Activated effector memory CD4-positive, alpha-beta T cell treated with Interleukin-2 at 50 U/mL for 16 hours (primary cell): ENCODE measurements around the gene RBM34.
A peak's percentile ranks its signal among the peaks of the same experiment; 100 is the strongest.
"Not testable (repeated sequence)": the region's sequence is repeated elsewhere in the genome, so short reads cannot be mapped to it uniquely, and the experiment has no call there.

Experiments used
- DNase-seq: peaks from one replicate; pipeline ENCODE4 v3.0.0-alpha.2; 2020

Gene RBM34

DNA sequence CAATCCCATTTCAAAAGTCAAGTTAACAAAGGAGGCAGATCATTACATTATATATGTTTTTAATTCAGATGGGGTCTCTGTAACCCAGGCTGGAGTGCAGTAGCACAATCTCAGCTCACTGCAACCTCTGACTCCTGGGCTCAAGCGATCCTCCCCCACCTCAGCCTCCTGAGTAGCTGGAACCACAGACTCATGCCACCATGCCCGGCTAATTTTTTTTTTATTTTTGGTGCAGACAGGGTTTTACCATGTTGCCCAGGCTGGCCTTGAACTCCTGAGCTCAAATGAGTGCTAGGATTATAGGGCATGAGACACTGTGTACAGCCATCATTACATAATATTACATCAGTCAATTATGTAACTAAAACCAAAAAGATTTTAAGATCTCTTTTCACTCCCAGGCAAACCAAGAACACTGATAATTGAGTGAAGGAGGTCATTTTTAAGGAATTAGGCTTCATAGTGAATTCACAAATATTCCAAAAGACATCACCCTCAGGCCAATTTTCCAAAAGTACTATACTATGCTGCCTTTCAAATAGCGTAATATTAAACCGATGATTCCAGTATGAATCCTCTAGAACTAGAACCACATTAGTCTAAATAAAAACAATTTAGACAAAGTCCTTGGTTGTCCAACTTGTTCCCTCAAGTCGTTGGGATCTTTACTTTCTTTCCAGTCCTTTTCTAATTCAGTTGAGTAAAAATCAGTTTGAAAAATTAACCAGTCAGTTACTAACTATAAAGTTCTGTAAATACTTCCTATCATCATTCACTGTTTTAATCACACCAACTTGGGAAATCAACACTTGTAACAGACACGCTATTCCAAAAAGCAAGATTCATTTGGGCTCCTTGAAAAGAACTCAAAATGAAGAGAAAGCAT lies 48.5 kb downstream of the RBM34 start:
- DNase-seq: no peak

DNA sequence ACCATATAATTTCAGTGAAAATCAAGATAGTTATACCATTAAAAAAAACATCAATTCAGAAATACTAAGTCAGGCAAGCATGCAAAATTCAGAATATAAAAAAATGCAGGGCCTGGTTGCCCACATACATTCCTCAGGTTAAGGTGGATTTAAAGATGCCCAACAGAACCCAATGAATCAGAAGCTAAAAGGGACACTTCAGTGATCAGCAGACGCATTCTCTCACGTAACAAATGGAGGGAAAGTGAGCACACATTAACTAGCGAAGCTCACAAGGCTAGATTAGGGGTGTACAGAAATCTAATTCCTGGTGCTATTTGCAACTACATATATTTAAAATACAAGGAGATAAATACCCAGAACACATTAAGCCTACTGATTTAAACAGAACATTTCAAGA lies 49.9 kb downstream of the RBM34 start:
- no peak for DNase-seq

DNA sequence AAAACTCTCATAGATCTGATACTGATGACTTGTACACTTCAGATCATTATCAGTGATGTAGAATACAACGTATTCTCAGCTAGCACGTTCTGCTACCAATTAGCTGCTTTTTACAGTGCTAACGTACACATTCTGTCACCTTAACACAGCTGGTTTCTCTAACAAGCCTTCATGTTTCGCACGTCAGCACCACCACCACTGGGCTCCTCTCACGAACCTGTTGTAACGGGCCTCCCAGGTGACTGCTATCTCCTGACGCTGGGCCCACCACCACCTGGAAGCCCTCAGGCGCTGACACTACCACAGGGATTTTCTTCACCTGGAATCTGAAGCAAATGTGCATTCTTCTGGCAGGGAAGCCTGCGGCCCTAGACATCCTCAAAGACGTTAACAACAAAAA lies 52.2 kb downstream of the RBM34 start:
- no peak for DNase-seq

DNA sequence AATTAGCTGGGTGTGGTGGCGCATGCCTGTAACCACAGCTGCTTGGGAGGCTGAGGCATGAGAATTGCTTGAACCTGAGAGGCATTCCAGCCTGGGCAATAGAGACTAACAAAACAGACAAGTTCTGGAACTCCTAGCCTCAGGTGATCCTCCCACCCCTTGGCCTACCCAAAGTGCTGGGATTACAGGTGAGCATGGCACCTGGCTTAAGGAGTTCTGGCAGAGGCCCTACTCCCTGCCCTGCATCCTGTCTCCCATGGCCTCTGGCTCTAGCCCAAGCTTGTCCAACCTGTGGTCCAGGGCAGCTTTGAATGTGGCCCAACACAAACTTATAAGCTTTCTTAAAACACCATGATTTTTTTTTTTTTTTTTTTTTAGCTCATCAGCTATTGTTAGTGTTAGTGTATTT lies 52.9 kb downstream of the RBM34 start:
- no peak for DNase-seq

DNA sequence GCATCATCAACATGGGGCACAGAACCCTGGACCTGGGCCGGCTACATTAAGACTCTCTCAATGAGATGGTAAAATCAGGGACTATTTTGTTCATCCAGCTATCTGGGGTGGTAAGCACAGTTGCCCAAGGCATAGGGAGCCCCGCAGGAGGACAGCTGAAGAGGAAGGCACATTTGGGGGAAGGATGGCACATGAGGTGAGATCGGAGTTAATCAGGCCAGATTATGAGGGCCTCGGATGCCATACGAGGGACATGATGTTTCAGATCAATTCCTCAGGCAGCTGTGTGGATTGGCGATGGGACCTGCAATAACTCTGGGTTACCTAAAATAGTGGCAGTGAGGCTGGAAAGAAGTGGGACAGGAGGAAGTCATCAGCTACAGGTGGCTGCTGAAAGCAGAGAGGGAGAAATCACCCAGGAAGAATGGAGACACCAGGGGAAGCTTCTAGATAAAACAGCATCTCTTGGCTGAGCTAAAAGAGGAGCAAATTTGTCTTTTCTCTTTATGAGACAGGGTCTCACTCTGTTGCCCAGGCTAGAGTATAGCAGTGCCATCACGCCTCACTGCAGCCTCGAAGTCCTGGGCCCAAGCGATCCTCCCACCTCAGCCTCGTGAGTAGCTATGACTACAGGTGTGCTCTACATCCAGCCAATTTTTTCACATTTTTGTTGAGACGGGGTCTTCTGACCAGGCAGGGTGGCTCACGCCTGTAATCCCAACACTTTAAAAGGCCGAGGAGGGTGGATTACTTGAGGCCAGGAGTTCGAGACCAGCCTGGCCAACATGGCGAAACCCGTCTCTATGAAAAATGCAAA lies 53.5 kb downstream of the RBM34 start:
- no peak for DNase-seq

DNA sequence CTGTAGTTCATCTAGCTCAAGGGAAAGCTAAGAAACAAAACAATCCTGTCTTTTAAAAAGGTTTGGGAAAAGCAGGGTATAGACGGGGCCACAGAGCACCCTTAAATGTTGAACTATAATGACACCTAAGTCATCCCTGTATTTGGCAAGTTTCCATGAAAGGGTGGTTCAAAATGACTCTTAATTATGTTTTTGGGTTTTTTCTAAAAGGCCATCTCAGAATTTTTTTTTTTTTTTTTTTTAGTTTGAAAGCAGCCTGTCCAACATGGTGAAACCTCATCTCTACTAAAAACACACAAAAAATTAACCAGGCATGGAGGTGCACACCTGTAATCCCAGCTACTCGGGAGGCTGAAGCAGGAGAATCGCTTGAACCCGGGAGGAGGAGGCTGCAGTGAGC lies 54.6 kb downstream of the RBM34 start:
- no peak for DNase-seq

DNA sequence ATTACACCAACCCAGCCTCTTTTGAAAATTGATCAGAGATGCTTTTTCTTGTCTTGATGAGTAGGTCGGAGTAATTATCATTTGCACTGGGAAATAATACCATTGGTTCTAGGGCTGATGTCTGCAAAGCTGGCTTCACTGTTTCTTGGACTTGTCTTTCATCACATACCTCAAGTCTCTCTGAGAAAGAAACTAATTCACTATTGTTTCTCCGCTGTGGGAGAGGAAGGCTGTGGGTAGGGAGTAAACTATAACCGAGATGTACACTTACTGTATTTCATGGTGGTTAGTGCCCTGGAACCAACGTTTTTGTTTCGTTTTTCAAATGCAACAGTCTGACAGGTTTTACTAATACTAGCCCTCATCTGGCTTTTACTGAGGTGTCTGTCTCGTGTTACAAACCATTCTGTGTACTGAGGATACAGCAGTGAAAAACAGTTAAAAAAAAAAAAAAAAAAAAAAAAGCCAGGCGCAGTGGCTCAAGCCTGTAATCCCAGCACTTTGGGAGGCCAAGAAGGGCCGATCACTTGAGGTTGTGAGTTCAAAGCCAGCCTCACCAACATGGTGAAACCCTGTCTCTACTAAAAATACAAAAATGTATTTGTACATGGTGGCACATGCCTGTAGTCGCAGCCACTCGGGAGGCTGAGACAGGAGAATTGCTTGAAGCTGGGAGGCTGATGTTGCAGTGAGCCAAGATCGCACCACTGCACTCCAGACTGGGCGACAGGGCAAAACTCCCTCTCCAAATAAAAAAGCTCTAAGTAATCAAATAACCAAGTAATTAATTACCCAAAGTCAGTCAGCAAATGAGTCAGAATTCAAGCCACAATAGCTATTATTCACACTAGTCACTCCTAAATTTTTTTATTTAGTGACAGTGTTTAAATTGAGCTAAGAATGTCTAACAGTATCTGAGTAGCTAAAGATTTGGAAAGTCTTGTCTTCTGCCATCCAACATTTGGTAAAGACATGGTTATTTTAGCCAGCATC lies 55.7 kb downstream of the RBM34 start:
- no peak for DNase-seq

DNA sequence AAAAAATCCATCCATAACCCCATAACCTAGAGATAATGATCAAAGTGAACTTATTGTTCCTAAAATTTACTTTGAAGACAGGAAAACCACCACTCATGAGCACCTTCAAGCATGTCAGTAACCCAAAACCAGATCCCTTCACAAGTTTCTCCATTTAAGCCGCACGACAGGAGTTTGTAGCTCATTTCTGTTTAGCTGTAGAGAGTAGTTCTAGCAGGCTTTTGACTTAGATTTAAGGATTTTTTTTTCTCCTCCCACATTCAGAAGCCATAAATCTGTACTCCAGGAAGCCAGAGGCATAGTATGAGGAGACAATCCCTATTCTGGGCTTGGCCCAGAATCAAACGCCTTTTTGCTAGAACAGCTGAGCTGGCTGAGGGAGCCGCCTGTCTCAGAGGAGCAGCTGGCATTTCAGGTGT lies 58.0 kb downstream of the RBM34 start:
- DNase-seq: no peak

DNA sequence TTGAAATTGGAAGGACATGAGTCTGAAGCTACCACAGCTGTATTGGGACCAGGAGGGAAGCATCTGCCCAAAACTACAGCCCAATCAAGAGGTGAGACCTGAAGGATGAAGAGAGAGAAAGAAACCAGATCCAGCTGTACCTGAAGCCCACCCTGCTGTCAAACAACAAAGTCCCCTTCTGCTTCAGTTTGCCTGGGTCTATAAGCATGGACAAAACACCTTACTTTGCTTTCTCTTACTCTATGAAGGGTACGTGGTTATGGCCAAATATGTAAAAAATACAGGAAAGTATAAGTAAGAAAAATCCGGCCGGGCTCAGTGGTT lies 58.8 kb downstream of the RBM34 start:
- no peak for DNase-seq

DNA sequence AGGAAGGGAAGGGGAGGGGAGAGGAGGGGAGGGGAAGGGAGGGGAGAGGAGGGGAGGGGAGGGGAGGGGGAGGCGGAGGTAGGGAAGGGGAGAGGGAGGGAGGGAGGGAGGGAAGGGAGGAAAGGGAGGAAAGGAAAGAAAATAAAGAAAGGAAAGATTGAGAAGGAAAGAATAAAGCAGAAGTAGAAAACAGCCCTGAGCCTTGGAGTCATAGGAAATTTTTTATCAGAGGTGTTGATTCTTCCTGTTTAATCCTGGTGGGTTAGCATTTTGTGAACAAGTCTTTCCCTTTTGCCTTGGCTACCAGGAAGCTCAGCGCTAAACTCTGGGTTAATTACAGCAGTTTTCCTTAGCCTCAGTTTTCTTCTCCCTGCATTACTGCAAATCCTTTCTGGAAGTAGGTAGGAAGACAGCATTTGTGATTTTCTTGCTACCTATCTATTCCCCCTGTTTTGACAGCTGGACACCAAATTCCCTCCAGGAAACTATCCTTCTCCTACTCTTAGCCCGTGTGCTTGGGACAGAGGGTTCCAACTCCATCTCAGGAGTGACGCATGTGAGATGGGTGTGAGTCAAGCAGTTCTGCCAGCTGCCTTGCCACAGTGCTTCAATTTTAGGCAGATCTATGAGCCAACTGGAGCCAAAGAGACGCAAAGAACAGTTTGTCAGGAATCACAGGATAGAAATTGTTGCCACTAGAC lies 59.3 kb downstream of the RBM34 start:
- DNase-seq: no peak

DNA sequence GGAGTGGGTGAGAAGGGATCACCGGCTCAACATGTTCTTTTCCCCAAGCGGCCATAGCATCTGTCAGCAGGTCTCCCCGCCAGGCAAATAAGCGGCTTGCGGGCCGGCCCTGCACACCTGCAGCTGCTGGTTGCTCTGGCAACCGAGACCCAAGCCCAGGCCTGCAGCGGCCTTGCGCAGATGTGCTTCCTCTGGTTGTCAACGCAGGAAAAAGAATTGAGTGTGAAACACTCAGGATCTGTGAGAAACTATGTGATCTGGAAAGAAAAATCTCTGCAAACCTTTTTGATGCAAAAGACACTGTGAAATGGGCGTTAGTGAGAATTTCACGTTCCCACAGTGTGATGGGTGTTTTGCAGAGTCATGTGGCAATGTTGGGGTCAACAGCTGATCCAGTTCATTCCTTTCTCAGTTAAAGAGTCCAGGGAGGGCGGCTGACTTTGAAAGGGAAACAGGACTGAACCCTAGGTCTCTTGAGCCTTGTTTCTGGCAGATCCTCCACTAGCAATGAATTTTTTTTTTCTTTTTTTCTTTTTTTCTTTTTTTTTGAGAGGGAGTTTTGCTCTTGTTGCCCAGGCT lies 60.8 kb downstream of the RBM34 start:
- DNase-seq: no peak

DNA sequence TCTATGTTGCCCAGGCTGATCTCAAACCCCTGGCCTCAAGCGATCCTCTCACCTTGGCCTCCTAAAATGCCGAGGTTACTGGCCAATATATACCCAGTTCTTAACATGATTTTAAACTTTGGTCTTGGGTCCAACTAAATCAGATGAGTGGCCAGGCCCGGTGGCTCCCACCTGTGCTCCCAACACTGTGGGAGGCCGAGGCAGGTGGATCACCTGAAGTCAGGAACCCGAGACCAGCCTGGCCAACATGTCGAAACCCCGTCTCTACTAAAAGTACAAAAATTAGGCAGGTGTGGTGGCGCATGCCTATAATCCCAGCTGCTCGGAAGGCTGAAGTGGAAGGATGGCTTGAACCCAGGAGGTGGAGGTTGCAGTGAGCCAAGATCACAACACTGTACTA lies 62.1 kb downstream of the RBM34 start:
- no peak for DNase-seq

DNA sequence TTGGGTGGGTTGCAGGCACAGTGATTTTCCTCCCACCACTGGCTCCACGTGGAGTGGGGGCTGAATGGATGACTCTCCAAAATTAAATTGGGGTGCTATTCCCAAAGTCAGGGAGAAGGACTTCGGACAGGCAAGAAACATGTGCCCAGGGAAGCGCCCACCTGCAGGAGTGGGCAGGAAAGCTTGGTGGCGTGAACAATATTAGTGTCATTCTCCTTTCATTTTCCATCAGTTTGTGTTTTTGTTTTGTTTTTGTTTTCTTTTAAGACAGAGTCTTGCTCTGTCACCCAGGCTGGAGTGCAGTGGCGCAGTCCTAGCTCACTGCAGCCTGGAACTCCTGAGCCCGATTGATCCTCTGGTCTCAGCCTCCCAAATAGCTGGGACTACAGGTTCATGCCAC lies 62.5 kb downstream of the RBM34 start:
- DNase-seq: no peak

DNA sequence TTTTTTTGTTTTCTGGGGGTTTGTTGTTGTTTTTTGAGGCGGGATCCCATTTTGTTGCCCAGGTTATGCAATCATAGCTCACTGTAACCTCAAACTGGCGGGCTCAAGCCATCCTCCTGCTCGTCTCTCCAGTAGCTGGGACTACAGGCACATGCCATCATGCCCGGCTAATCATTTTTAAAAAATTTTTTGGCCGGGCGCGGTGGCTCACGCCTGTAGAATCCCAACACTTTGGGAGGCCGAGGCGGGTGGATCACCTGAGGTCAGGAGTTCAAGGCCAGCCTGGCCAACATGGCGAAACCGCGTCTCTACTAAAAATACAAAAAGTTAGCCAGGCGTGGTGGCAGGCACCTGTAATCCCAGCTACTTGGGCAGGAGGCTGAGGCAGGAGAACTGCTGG lies 63.5 kb downstream of the RBM34 start:
- not testable (repeated sequence) for DNase-seq

DNA sequence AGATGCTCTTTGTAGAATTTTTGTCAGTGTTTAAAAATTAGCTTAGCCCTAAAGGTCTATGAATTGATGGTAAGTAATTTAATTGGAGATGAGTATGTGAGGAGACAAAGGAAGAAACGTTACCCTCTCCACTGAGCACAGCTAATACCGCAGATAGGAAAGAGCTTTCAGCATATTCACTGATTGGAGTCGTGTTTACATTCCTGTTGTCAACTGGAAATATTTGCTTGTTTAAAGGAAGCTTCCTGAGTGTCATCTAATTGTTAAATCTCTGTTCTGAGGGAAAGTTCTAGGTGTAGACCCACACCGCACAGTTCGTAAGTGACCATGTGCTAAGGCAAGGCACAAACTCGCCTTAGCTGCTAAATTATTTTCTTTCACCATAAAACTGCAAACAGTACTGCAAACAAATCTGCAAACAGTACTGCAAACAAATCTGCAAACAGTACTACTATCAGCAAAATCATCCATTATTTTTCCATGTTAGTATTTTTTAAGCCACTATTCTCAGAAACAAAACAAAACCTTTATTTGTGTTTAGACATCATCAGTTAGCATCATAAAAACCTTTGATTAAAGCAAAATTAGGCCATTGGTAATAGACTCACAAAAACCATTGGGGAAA lies 65.0 kb downstream of the RBM34 start:
- DNase-seq: no peak

DNA sequence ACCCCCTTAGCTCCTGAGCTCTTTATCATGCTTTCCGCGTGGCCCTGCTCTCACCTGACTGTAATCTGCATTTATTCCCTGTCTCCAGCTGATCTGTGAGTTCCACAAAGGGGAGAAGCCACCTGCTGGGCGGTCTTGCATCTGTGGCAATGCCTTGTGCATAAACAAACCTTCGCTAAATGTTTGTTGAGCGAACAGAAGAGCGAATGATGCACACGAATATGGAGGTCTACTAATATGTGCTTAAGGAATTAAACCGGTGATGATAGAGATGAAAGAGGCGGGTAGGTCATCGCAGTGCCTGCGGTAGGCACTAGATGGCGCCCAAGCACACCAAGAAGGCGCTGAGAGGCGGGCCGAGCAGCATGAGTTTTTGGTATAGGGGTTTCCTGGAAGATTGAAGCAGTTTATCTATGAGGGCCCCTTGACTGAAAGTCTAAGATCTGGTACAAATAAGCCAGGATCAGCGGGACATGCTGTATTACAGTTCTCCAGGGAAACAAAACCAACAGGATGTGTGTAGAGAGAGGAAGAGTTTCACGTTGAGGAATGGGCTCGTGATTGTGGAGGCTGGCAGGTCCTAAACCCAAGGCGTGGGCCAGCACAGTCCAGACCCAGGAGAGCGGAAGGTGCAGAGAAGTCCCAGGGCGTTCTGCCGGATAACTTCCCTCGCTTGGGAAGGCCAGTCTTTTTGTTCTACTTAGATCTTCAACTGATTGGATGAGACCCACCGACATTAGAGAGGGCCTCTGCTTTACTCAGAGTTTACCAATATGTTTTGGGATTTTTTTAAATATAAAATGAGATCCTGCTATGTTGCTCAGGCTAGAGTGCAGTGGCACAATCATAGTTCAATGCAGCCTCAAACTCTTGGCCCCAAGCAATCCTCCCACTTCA lies 67.1 kb downstream of the RBM34 start:
- DNase-seq: peak; percentile 75

DNA sequence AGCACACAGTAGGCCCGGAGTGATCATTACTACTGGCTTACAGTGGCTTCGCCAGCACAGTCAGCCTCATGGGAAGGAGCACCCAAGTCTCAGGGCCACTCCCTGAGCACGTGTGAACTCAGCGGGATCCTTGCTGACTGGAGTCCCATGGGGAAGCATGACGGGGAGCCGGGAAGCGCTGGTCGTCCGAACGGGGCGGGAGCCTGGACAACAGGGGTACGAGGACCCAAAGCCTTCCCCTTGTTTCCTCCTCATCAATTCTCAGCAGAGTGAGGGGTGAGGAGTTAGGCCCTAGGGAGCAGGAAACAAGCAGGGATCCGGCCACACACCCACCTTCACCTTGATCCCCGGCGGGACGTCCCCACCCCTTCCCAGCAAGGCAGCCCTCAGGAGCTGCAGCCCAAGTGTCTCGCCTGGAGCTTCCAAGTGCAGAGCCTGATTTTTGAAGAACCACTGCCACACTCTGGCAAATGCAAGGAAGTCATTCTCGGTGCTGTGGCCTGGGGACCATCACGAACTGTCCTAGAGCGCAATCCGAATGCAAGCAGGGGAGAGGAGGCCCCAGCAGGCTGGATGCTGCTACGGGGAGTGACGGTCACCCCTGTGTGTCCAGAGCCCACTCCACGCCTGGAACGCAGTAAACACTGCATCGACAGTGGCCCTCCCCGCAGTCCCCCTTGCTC lies 67.9 kb downstream of the RBM34 start:
- DNase-seq: no peak

DNA sequence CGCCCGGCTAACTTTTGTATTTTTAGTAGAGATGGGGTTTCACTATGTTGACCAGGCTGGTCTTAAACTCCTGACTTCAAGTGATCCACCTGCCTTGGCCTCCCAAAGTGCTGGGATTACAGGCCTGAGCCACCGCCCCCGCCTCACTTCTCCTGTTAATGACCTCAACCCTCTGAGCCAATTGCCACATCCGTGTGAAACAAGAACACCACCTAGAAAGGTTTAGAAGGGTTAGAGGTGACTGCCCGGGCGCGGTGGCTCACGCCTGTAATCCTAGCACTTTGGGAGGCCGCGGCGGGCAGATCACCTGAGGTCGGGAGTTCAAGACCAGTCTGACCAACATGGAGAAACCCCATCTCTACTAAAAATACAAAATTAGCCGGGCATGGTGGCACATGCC lies 68.6 kb downstream of the RBM34 start:
- not testable (repeated sequence) for DNase-seq

DNA sequence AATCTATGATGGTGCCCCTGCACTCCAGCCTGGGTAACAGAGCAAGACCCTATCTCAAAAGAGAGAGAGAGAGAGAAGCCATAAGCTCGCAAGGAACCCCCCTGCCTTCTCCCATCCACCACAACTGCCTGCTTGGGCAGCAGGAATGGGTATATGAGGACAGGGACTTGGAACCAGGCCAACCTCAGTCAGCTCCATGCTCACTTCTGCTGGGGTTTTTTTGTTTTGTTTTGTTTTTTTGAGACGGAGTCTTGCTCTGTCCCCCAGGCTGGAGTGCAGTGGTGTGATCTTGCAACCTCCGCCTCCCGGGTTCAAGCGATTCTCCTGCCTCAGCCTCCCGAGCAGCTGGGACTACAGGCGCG lies 69.0 kb downstream of the RBM34 start:
- not testable (repeated sequence) for DNase-seq
